Heart right ventricle (tissue), 16 donors: ENCODE measurements around the gene PHGDH. TPM values are rescaled to one million over a fixed set of nuclear protein-coding genes. Genes with fewer than 3 reads are reported as not detected.
A peak's percentile ranks its signal among the peaks of the same experiment; 100 is the strongest.

Experiments used
- ATAC-seq, 8 donors: fragments of 200-7000 bp; cut with Tn5 transposase; one replicate each; pipeline ENCODE4 v1.9.1; 2020; ENCODE audit warnings: mild to moderate bottlenecking in 8 of 8, moderate library complexity in 8 of 8, moderate number of reproducible peaks in 1 of 8
- DNase-seq, 2 donors: peaks; one replicate each; pipeline ENCODE4 v3.0.0-alpha.2; 2020
- H3K27ac ChIP-seq, 10 donors: fragments of 200-600 bp; sonication (generic) in 2 of 10; one replicate each; pipeline versions ENCODE4 v1.5.0 to v1.8.0; 2020 to 2022; ENCODE audit warnings: mild to moderate bottlenecking in 3 of 10
- H3K27me3 ChIP-seq, 7 donors: fragments of 200-600 bp; one replicate each; pipeline ENCODE4 v1.8.0; 2021 to 2022; ENCODE audit warnings: mild to moderate bottlenecking in 2 of 7
- H3K36me3 ChIP-seq, 9 donors: fragments of 200-600 bp; sonication (generic) in 1 of 9; one replicate each; pipeline versions ENCODE4 v1.5.0 to v1.8.0; 2020 to 2022; ENCODE audit warnings: mild to moderate bottlenecking in 2 of 9
- H3K4me1 ChIP-seq, 9 donors: fragments of 200-600 bp; sonication (generic) in 1 of 9; one replicate each; pipeline versions ENCODE4 v1.5.0 to v1.8.0; 2020 to 2022; ENCODE audit warnings: mild to moderate bottlenecking in 4 of 9
- H3K4me3 ChIP-seq, 10 donors: fragments of 200-600 bp; sonication (generic) in 2 of 10; one replicate each; pipeline versions ENCODE4 v1.5.0 to v1.8.0; 2020 to 2022; ENCODE audit warnings: mild to moderate bottlenecking in 7 of 10, moderate library complexity in 2 of 10
- H3K9me3 ChIP-seq, 11 donors: fragments of 200-600 bp in 10 of 11; sonication (generic) in 2 of 11; one replicate each; pipeline versions ENCODE4 v1.5.0 to v1.8.0; 2013 to 2022; ENCODE audit warnings: mild to moderate bottlenecking in 2 of 11, control low read depth in 1 of 11, moderate library complexity in 1 of 11
- WGBS, 2 donors: extraction: QIAGEN DNeasy Blood & Tissue Kit; methylation state at CpG; one replicate each; pipeline ENCODE4 v1.1.7; 2013; ENCODE audit warnings: inconsistent platforms in 1 of 2; 5-methylcytosine and 5-hydroxymethylcytosine counted together
- intact Hi-C, 10 donors: fragments of 100-400 bp; cut with DNase I; formaldehyde crosslinking; loops; one replicate each; pipeline versions ENCODE4 v1.11.1 to v1.14.2; 2022
- long read RNA-seq, 3 donors: library from polyadenylated mRNA; unstranded; transcript quantifications; one replicate each; pipeline ENCODE4 v2.0.0, GENCODE V29; 2020 to 2021
- polyA plus RNA-seq, 2 donors: library from polyadenylated mRNA; stranded (reverse); fragments of 200-250 nt; gene quantifications; one replicate each; pipeline ENCODE4 v1.2.3, GENCODE V29; 2013
- total RNA-seq, 10 donors: library from RNA; stranded (reverse); fragmentation: NEBNext Ultra II Directional in 3 of 10; extraction: Animal tissue kit (Norgen Biotek cat#: 25700) in 3 of 10; gene quantifications; one replicate each; pipeline versions ENCODE4 v1.2.1 to v1.2.4, GENCODE V29; 2021 to 2023
- TF ChIP-seq, protein P1 (sequence below), 9 donors: fragments of 200-600 bp; sonication (generic) in 2 of 9; IDR thresholded peaks; one replicate each; pipeline versions ENCODE4 v1.5.0 to v1.8.0; 2021 to 2022; ENCODE audit warnings: antibody characterized with exemption in 9 of 9, mild to moderate bottlenecking in 5 of 9, moderate library complexity in 1 of 9
- donor health status: Arrhythmogenic right ventricular cardiomyopathy.
- donor health status: ischemic (EF 13 %, LVEDD 7.1; RV severe dilation, severe dysfunction).
- donor health status: healthy with polysubstance abuse.
- donor health status: DM: no; HTN: yes; CAD: no.
- donor health status: DM: no; HTN: no; CAD: no.
- donor health status: ischemic (EF 25% LVEDD 6.9; RV normal size, moderate dysfunction).
- donor health status: ischemic (EF 25% LVEDD 5.7; RV mildly dilated, moderate dysfunction).
- donor health status: healthy.
- donor health status: DM: yes; HTN: yes; CAD: no.
- donor health status: Ischemic cardiomyopathy.
- donor health status: ischemic (EF 35%, LVEDD 5.7; RV mildly dilated, moderate dysfunction).
- donor health status: nonischemic (EF 11% LVEDD 7.7; RV severe dilation, severe dysfunction).
- donor health status: DM: yes; HTN: yes; CAD: no.
- donor health status: PGD.
- donor health status: ischemic (EF 29% LVEDD 5.4; RV normal size, mild dysfunction).
- donor health status: nonischemic (EF 23%, LVEDD 6.1; RV moderate dilation, normal function).

Gene PHGDH
- total RNA-seq: 1 to 10 TPM; 3.8 to 8.9 (median 5.0) TPM
- polyA plus RNA-seq: 10 to 100 TPM in 1 of 2 donors, 1 to 10 TPM in 1; 4.5 to 23.4 TPM
- long read RNA-seq, donor 1, partial matches to known transcripts: 0 of 3 reads
- long read RNA-seq, donor 1, other reads (novel, unspliced or antisense): 0 of 3 reads
- long read RNA-seq, donor 2, partial matches to known transcripts: 1 of 5 reads
- long read RNA-seq, donor 2, other reads (novel, unspliced or antisense): 0 of 5 reads
- long read RNA-seq, donor 3, transcript PHGDH-208 (12 exons, 2,096 nt): major isoform, 6 of 8 reads
- long read RNA-seq, donor 3, partial matches to known transcripts: 2 of 8 reads
- long read RNA-seq, donor 3, other reads (novel, unspliced or antisense): 0 of 8 reads

- H3K27ac ChIP-seq: peak within 1 kb of the TSS in 8 of 10 donors; percentile 44 to 77 (median 62)
- DNase-seq (peak; percentile 50 to 56), ATAC-seq (peak; percentile 66 to 85 (median 78))
- peaks cover 0 to 28% (median 16%) of the 10 kb centered on the region in 7 donors for H3K27me3 ChIP-seq
- H3K4me3 ChIP-seq: peak within 1 kb of the TSS; percentile 42 to 65 (median 60)
- WGBS, 2 donors: 0 to 1% methylated on average over 27 of the region's 27 CpGs
- H3K36me3 ChIP-seq: no peaks in the 10 kb centered on the region
- H3K9me3 ChIP-seq: no peaks in the 10 kb centered on the region
- H3K4me1 ChIP-seq: peaks cover 0 to 26% (median 16%) of the 10 kb centered on the region in 9 donors
- intact Hi-C loops: loop anchor here in 2 of 10 donors (2.0 to 10.0 kb wide), 2 partner anchors 337 to 747 kb away; no protein-coding TSS in a partner anchor
- TF ChIP-seq, protein P1, sequence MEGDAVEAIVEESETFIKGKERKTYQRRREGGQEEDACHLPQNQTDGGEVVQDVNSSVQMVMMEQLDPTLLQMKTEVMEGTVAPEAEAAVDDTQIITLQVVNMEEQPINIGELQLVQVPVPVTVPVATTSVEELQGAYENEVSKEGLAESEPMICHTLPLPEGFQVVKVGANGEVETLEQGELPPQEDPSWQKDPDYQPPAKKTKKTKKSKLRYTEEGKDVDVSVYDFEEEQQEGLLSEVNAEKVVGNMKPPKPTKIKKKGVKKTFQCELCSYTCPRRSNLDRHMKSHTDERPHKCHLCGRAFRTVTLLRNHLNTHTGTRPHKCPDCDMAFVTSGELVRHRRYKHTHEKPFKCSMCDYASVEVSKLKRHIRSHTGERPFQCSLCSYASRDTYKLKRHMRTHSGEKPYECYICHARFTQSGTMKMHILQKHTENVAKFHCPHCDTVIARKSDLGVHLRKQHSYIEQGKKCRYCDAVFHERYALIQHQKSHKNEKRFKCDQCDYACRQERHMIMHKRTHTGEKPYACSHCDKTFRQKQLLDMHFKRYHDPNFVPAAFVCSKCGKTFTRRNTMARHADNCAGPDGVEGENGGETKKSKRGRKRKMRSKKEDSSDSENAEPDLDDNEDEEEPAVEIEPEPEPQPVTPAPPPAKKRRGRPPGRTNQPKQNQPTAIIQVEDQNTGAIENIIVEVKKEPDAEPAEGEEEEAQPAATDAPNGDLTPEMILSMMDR (IDR thresholded peaks at IDR 0.05): no peak
Measured at GRCh38 chr1:119711804-119712341, at the start of gene PHGDH. TSS of gene PHGDH (plus strand) at chr1:119711934. CDS start at chr1:119712023, 89 bp downstream.

DNA sequence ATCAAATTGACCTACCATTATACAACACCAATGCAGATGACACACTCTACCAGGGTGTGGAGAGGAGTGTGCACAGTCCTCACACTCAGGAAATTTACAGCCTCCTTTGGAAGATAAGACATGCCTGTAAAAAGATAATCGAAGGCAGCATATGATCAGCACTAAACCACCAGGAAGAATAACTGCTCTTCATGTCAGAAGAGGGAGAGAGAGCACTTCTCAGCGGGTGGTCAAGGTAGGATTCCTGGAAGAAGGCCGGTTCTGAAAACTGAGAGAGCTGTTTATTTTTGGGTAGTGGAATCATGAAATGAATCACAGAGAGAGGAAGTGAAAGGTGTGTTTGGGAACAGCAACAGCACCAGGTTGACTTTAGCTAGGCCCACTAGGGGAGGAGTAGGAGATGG lies 49.7 kb upstream of the PHGDH start:
- Histone ChIP-seq H3K4me1 (peaks cover 0 to 9% (median 0%) of the 10 kb centered on the region in 9 donors), H3K27me3 (no peaks in the 10 kb centered on the region), H3K9me3 (no peaks in the 10 kb centered on the region), H3K36me3 (no peaks in the 10 kb centered on the region), H3K27ac (no peak overlapping the region), H3K4me3 (no peak overlapping the region)
- TF ChIP-seq, protein P1 (IDR thresholded peaks at IDR 0.05): no peak
- ATAC-seq (no peak), DNase-seq (no peak)
- 74 to 80% methylated on average over 3 of the region's 3 CpGs for WGBS, 2 donors
- intact Hi-C loops: loop anchor here in 6 of 10 donors (1.0 to 5.0 kb wide), 5 partner anchors 43 to 50 kb away; no protein-coding TSS in a partner anchor

DNA sequence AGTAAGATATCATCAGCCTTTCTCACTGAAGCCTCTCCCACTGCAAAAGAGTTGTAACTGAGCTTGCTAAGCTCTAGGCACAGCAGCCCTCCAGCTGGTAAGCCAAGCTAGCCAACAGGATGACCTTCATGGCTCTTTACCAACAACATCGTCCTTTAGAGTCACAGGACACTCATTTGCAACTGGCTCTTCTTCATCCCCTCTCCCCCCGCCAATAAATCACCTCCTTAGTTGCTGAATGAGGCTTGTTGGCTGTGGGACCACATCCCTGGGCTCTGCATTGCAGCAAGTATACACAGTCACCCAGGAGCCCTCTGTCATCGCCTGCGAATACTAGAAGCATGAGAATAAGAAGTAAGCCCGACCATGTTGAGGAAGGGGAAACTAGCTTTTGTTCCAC lies 47.7 kb upstream of the PHGDH start:
- TF ChIP-seq, protein P1 (IDR thresholded peaks at IDR 0.05): no peak
- H3K4me3 ChIP-seq: no peak overlapping the region
- intact Hi-C loops: loop anchor here in 3 of 10 donors (1.0 to 5.0 kb wide), 2 partner anchors 51 to 52 kb away; no protein-coding TSS in a partner anchor
- peaks cover 0 to 9% (median 0%) of the 10 kb centered on the region in 9 donors for H3K4me1 ChIP-seq
- no peaks in the 10 kb centered on the region for H3K36me3 ChIP-seq
- 65 to 75% methylated on average over 5 of the region's 5 CpGs for WGBS, 2 donors
- H3K27me3 ChIP-seq: no peaks in the 10 kb centered on the region
- no peak overlapping the region for H3K27ac ChIP-seq
- DNase-seq (no peak), ATAC-seq (no peak)
- H3K9me3 ChIP-seq: no peaks in the 10 kb centered on the region

DNA sequence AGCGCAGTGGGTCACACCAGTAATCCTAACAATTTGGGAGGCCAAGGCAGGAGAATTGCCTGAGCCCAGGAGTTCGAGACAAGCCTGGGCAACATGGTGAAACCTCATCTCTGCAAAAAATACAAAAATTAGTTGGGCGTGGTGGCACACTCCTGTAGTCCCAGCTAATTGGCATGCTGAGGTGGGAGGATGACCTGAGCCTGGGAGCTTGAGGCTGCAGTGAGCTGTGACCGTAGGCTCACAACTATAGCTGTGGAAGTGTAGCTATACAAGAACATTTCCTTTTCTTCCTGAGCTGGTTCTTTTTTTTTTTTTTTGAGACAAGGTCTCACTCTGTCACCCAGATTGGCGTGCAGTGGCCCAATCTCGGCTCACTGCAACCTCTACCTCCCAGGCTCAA lies 44.6 kb upstream of the PHGDH start:
- intact Hi-C loops: no loop called here
- TF ChIP-seq, protein P1 (IDR thresholded peaks at IDR 0.05): no peak

More for the DNA sequence above, 44.6 kb upstream of the PHGDH start:
- DNase-seq: no peak
- H3K4me3 ChIP-seq: no peak overlapping the region
- no peak for ATAC-seq
- WGBS, 2 donors: 96 to 97% methylated on average over 6 of the region's 6 CpGs
- no peaks in the 10 kb centered on the region for H3K9me3 ChIP-seq
- H3K27me3 ChIP-seq: no peaks in the 10 kb centered on the region
- no peak overlapping the region for H3K27ac ChIP-seq
- no peaks in the 10 kb centered on the region for H3K4me1 ChIP-seq
- H3K36me3 ChIP-seq: no peaks in the 10 kb centered on the region
